Thymus (tissue), 11 donors: ENCODE results near the gene PLAAT2. TPM values are rescaled to one million over a fixed set of nuclear protein-coding genes. Genes with fewer than 3 reads are reported as not detected.
A peak's percentile ranks its signal among the peaks of the same experiment; 100 is the strongest.

Experiments used
- DNase-seq, 9 donors: peaks; one replicate each; pipeline ENCODE4 v3.0.0-alpha.2; 2013; ENCODE audit warnings: low spot score in 9 of 9, low read depth in 6 of 9, missing footprints in 1 of 9
- H3K27ac ChIP-seq, 2 donors: one replicate each; pipeline ENCODE4 v1.5.1; 2013; ENCODE audit warnings: control low read depth in 1 of 2, low read depth in 1 of 2, low read length in 1 of 2, mild to moderate bottlenecking in 1 of 2, moderate library complexity in 1 of 2
- H3K27me3 ChIP-seq, 2 donors: one replicate each; pipeline ENCODE4 v1.5.1; 2013; ENCODE audit warnings: low read length in 1 of 2; ENCODE audit not compliant: control insufficient read depth in 2 of 2, insufficient read depth in 1 of 2
- H3K36me3 ChIP-seq, 2 donors: one replicate each; pipeline ENCODE4 v1.5.1; 2013; ENCODE audit warnings: low read length in 1 of 2, mild to moderate bottlenecking in 1 of 2, moderate library complexity in 1 of 2; ENCODE audit not compliant: control insufficient read depth in 2 of 2, insufficient read depth in 2 of 2
- H3K4me1 ChIP-seq, 2 donors: one replicate each; pipeline ENCODE4 v1.5.1; 2013; ENCODE audit warnings: low read length in 2 of 2; ENCODE audit not compliant: control insufficient read depth in 2 of 2, insufficient read depth in 2 of 2
- H3K4me3 ChIP-seq, 2 donors: one replicate each; pipeline ENCODE4 v1.5.1; 2013; ENCODE audit warnings: low read length in 2 of 2, control low read depth in 1 of 2, mild to moderate bottlenecking in 1 of 2
- H3K9me3 ChIP-seq, 2 donors: one replicate each; pipeline ENCODE4 v1.5.1; 2013; ENCODE audit warnings: low read length in 1 of 2, mild to moderate bottlenecking in 1 of 2; ENCODE audit not compliant: control insufficient read depth in 2 of 2, insufficient read depth in 1 of 2
- WGBS: extraction: QIAGEN DNeasy Blood & Tissue Kit; methylation state at CpG from one replicate; pipeline ENCODE4 v1.1.7; 2013; 5-methylcytosine and 5-hydroxymethylcytosine counted together
- polyA plus RNA-seq: library from polyadenylated mRNA; stranded (reverse); fragments of 200-250 nt; gene quantifications from one replicate; pipeline ENCODE4 v1.2.3, GENCODE V29; 2013
- total RNA-seq: library from RNA; stranded (reverse); fragments of 120-200 nt; gene quantifications from one replicate; pipeline ENCODE4 v1.2.4, GENCODE V29; 2013
- donor health status: healthy.

PLAAT2 gene
- total and polyA plus RNA-seq, 2 donors, result 0.19 to 1.8 TPM

DNA sequence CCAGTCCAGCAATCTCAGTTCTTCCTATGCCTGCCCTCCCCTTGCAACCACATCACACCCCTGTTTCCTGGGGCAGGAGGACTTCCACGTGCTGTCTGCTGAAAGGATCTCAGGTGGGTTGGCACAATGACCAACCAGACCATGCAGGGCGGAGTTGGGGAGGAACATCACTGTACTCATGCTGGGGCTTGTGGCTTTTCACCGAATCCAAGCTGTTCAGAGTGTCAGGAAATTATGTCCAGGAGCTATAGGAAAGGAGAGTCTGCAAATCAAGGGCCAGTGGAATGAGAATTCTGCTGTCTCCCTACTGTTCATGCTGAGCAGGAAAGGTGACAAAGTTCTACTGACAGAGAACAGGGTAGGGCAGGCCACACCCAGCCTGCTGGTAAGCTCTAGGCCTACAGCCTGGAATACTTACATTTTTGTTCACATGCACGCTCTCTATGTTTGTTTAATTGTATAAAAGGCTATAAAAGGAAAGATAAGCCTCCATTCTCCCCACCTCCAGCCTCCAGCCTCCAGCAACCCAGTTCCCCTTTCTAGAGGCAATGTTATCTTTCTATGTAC is 1.7 kb upstream of the PLAAT2 start:
- H3K36me3 ChIP-seq, result no peaks in the 10 kb centered on the region
- H3K27ac ChIP-seq, result no peak overlapping the region
- no peak overlapping the region for H3K4me3 ChIP-seq
- no peaks in the 10 kb centered on the region for H3K9me3 ChIP-seq
- H3K4me1 ChIP-seq, result peaks cover 13 to 15% of the 10 kb centered on the region in 2 donors
- no peaks in the 10 kb centered on the region for H3K27me3 ChIP-seq
- no peak for DNase-seq
- 75% methylated on average over 4 of the region's 4 CpGs for WGBS

DNA sequence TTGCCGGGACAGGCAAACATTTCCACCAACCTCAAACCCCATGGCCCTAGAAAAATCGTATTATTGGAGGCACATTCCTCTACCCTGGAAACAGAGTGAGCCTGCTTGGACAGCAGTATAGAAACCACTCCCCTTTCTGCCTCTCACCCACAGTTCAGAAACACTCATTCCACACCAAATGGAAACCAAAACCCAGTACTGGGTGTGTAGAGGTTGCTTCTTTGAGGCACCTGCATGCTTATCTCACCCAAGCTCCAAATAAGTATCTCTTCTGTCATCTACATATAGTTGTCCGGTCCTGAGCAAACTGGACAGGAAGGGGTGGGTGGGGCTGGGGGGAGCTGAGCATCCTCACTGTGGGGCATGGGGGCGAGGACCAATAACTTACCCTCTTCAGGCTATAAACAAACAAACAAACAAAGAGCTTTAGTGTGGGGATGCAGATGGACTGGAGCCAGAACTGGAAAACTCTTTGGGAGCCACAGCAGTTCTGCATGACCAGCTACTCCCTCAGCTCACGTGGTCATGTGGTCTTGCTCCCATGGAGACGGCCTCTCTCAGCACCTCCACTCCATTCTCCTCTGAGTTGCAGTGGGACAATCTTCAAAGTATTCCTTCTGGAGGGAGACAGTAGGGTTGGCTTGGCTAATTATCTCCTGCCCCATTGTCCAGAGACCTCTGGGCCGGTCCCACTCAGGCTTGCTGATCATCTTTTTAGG is 1.0 kb upstream of the PLAAT2 start:
- no peaks in the 10 kb centered on the region for H3K27me3 ChIP-seq
- WGBS, result 79% methylated on average over 7 of the region's 7 CpGs
- no peak for DNase-seq
- H3K4me3 ChIP-seq, result no peak overlapping the region
- no peak overlapping the region for H3K27ac ChIP-seq
- H3K36me3 ChIP-seq, result no peaks in the 10 kb centered on the region
- peaks cover 13 to 16% of the 10 kb centered on the region in 2 donors for H3K4me1 ChIP-seq
- H3K9me3 ChIP-seq, result no peaks in the 10 kb centered on the region

DNA sequence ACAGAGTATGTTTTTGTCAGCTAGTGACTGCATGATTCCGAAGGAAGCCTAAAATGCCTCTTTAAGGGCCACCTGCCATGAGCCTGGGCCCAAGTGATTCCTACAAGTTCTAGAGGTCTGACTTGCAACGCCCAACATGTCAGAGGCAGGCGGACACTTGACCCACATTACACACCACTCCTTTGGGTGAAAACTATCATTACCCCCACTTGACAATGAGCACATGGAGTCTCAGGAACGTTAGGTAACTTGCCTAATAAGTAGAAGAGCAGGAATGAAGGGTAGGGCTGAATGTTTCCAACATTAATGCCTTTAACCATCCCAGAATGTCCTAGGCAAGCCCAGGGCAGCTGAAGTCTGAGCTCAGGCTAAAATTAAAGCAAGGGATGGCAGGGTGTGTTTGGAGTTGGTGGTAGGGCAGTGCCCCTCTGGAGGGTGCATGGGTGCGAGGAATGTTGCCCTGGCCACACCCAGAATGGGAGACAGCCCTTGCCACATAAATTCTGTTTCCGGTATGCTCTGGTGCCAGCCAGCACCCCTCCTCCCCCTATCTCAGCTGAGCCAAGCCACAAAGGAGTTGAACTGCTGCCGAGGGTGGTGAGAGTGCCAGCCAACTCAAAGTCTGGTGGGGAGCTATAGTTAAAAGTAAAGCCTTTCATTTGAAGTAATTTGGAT is 2.5 kb downstream of the PLAAT2 start:
- no peaks in the 10 kb centered on the region for H3K9me3 ChIP-seq
- no peaks in the 10 kb centered on the region for H3K36me3 ChIP-seq
- H3K4me1 ChIP-seq, result peaks cover 16 to 19% of the 10 kb centered on the region in 2 donors
- H3K27me3 ChIP-seq, result no peaks in the 10 kb centered on the region
- peak overlapping the region in 1 of 2 donors; percentile 53 for H3K27ac ChIP-seq
- H3K4me3 ChIP-seq, result no peak overlapping the region
- 51% methylated on average over 7 of the region's 7 CpGs for WGBS
- peak in 1 of 9 donors; percentile 65 for DNase-seq

DNA sequence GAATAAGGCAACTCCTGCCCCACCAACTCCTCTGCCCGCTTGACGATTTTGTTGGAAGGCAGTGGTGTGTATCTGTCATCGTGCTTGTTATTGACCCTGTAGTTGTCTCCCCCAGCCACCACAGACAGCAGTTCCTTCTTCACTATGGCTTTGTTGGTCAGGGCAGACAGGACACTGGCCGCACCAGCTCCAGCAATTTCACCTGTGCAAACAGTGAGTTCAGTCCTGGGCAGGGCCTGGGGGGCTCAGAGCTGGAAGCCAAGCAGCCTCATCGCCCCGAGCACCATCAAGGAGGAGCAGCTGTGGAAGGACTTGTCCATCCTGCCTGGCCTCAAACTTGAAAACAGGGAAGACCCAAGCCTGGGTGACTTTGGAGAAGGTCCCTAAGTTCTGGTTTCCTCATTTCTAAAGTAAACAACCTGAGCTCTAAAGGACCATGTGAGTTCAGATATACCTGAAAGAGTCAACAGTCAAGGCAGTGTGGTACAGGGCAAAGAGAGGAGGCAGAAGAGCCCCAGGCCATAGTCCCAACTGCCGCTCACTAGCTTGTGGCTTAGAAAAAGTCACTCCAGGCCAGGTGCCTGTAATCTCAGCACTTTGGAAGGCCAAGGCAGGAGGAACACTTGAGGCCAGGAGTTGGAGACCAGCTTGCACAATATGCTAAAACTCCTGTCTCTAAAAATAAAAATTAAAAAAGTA is 4.6 kb downstream of the PLAAT2 start:
- Histone ChIP-seq H3K4me3 (no peak overlapping the region), H3K27me3 (no peaks in the 10 kb centered on the region), H3K9me3 (no peaks in the 10 kb centered on the region), H3K36me3 (peaks cover 0 to 2% of the 10 kb centered on the region in 2 donors), H3K4me1 (peaks cover 26 to 31% of the 10 kb centered on the region in 2 donors), H3K27ac (no peak overlapping the region)
- 97% methylated on average over 7 of the region's 7 CpGs for WGBS
- DNase-seq, result no peak

DNA sequence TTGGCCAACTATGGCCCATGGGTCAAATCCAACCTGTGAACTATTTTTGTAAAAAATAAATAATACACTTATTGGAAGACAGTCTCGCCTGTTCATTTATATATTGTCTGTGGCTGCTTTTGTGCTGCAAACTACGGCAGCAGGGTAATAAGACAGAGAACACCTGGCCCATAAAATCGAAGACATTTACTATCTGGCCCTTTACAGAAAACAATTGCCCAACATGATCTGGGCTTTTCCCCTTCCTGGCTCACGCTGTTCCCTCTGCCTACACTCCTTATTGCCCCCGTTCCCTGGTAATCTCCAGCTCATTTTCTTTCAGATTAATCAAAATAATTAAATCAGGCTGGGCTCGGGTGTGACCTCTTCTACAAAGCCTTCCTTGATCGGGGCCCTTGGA is 5.6 kb downstream of the PLAAT2 start:
- peaks cover 33 to 41% of the 10 kb centered on the region in 2 donors for H3K4me1 ChIP-seq

DNA sequence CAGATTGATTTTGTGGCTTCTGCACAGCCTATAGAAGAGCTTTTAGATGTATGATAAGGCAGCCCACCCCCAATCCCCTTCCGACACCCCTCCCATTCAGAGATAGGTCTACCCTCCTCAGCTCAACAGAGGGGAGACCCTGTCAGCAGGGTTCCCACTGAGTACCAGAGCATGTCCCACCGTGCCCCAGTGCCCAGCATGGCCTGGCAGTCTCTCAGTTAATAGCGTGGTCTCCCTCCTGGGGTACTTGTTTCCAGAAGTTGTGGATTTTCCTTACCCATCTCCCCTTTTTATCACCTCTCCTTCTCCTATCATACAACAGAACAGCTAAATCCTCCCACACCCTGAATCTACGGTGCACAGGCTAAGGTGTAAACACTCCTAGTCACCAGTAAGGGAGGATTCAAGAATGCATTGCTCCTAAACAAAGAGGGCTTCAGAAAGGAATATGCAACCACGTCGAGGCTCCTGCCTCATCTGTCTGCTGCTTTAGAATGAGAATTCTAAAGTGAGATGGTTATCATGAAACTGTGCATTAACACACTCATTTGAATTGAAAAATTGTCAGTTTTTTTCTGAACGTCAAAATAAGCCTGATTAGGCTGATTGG is 6.7 kb downstream of the PLAAT2 start:
- H3K9me3 ChIP-seq, result no peaks in the 10 kb centered on the region
- no peak overlapping the region for H3K4me3 ChIP-seq
- no peaks in the 10 kb centered on the region for H3K27me3 ChIP-seq
- WGBS, result 77% methylated on average over 7 of the region's 7 CpGs
- H3K27ac ChIP-seq, result no peak overlapping the region
- DNase-seq, result no peak
- peaks cover 0 to 2% of the 10 kb centered on the region in 2 donors for H3K36me3 ChIP-seq
- H3K4me1 ChIP-seq, result peaks cover 41 to 51% of the 10 kb centered on the region in 2 donors

More for the DNA sequence above, 5.6 kb downstream of the PLAAT2 start:
- Histone ChIP-seq H3K27me3 (no peaks in the 10 kb centered on the region), H3K27ac (no peak overlapping the region), H3K36me3 (peaks cover 0 to 2% of the 10 kb centered on the region in 2 donors), H3K9me3 (no peaks in the 10 kb centered on the region), H3K4me3 (no peak overlapping the region)
- 93% methylated on average over 7 of the region's 7 CpGs for WGBS
- no peak for DNase-seq

DNA sequence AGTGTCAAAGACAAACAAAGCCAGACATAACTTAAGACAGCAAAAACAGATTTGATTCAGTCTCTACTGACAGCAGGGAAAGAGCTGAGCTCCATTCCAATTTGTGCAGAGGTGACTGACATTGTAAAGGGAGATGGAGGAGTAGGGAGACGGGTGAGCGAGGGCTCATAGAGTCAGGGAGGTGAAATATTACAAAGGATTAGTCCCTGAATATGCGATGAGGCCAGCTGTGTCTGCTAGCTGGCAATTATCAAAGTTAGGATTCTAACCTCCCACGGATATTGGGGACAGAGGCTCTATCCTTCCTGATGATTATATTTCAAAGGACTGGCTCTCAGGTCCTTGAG is 8.3 kb downstream of the PLAAT2 start:
- 92% methylated on average over 4 of the region's 4 CpGs for WGBS
- no peak for DNase-seq
- H3K27me3 ChIP-seq, result no peaks in the 10 kb centered on the region
- no peaks in the 10 kb centered on the region for H3K9me3 ChIP-seq
- H3K4me3 ChIP-seq, result no peak overlapping the region
- peaks cover 30 to 43% of the 10 kb centered on the region in 2 donors for H3K4me1 ChIP-seq
- H3K27ac ChIP-seq, result no peak overlapping the region
- H3K36me3 ChIP-seq, result peaks cover 0 to 2% of the 10 kb centered on the region in 2 donors

DNA sequence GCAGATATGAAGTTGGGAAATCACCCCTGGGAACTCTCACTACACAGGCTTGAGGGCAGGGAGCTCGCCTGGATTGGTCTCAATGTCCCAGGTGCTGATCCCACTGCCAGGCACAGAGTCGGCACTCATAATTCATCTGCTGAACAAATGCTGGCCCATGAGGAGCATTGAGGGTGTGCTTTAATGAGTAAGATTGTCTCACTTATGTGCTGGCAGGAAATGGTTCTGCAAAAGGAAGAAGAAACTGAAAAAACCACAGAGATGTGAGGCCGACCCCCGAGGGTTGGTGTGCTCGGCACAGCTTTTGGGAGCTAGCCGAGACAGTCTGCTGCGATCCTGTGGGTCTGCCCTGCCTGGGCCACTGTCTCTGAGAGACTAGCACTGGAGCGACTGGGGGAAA is 9.4 kb downstream of the PLAAT2 start:
- H3K27ac ChIP-seq, result peak overlapping the region; percentile 84 to 93
- peaks cover 0 to 2% of the 10 kb centered on the region in 2 donors for H3K36me3 ChIP-seq
- H3K4me1 ChIP-seq, result peaks cover 30 to 42% of the 10 kb centered on the region in 2 donors
- no peak overlapping the region for H3K4me3 ChIP-seq
- WGBS, result 5% methylated on average over 8 of the region's 8 CpGs
- H3K27me3 ChIP-seq, result no peaks in the 10 kb centered on the region
- DNase-seq, result peak in 4 of 9 donors; percentile 54 to 84 (median 62)
- no peaks in the 10 kb centered on the region for H3K9me3 ChIP-seq
